HG02981 (cell line): ENCODE measurements around the gene CSGALNACT2.
A peak's percentile ranks its signal among the peaks of the same experiment; 100 is the strongest.
"Not testable (repeated sequence)": the region's sequence is repeated elsewhere in the genome, so short reads cannot be mapped to it uniquely, and the experiment has no call there.

Experiments used
- ATAC-seq: cut with Tn5 transposase; IDR thresholded peaks from one replicate; pipeline ENCODE4 v1.9.1; 2021; ENCODE audit warnings: mild to moderate bottlenecking, moderate library complexity; ENCODE audit not compliant: unreplicated experiment

Gene CSGALNACT2

GRCh38 chr10:43211431-43212042 is 73.3 kb downstream of the CSGALNACT2 start:
- no peak for ATAC-seq

DNA sequence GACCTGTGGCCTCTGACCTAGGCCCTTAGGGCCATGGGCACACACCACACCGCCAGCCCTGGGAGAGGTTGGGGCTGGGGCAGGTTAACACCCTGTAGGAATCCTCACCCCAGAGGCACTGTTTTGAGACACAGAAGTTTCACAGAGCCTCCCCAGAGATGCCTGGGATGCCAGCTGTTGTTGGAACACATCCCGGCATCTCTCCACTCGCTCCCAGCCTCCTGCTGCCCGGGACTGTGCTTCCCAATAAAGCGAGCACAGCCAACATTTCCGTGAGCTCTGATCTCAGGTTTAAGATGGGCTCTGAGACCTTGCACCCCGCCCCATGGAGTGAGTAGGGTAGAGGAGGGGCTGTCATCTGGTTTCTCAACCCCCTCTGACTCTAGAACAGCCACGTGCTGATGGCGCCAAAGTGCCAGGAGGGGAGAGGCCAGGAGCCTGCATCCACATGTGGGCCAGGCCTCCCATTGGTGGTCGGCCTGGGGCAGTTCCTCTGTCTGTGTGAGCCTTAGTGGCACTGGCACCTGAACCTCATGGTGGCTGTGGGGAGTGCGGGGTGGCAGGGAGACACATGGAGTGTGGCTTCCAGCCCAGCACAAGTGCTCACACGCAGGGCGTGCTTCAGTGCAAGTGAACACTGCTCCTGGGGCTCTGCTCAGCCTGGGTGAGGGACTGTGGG is 73.9 kb downstream of the CSGALNACT2 start:
- ATAC-seq, result no peak

- ATAC-seq, result no peak
These were observed 76.1 kb downstream of the CSGALNACT2 start for GRCh38 chr10:43214071-43214955.

DNA sequence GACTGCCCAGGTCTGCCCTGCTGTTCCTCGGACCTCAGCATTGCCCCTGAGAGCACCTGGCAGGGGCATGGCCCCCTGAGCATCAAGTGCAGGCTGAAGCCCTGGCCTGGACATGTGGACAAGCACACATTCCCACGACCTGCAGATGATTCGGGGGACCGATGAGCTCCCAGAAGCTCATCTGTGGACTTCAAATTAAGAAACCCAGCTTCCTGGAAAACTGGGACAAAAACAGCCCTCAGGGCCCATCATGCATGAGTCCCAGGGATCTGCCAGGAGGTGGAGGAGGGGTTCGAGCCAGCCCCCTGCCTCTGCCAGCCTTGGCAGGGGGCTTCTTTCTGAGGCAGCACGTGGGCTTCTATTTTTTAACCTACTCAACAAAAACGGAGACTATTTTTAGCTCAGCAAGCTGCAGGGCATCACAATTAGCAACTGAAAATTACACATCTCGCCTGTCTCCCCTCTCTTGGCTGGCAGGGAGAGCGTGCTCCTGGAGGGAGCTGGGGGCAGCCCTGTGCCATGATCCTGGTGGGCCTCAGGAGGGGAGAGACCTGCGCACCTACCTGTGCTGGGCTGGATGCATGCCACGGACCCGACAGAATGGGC is 76.8 kb downstream of the CSGALNACT2 start:
- no peak for ATAC-seq

- ATAC-seq, result no peak
These were observed 77.7 kb downstream of the CSGALNACT2 start for GRCh38 chr10:43215758-43216455.

DNA sequence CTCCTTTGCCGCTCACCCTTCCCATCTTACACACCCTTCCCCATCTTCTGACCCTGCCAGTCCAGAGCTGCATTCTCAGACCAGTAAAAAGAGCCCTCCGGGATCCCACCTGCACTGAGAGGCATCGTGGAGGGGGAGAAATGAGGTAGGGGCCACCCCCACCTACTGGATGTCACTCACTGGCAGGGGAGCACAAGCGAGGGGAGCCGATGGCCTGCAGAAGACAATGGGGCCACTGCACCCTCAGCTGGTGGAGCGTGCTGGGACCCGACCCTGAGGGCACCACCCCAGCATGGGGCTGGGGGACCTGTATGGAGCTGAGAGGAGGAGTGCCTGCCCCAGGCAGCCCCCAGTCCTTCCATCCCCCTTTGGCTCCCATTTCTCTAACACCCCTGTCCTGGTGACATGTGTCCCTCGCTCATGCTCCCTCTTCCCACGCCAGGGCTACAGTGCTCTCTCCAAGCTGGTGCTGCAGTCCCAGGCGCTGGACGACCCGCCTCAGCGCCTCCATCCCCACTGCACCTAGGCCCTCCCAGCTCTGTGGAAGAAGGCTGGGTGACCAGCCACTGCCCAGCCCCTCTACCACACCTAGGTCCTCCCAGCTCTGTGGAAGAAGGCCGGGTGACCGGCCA is 78.8 kb downstream of the CSGALNACT2 start:
- ATAC-seq, result no peak

GRCh38 chr10:43217563-43218205 is 79.4 kb downstream of the CSGALNACT2 start:
- no peak for ATAC-seq

DNA sequence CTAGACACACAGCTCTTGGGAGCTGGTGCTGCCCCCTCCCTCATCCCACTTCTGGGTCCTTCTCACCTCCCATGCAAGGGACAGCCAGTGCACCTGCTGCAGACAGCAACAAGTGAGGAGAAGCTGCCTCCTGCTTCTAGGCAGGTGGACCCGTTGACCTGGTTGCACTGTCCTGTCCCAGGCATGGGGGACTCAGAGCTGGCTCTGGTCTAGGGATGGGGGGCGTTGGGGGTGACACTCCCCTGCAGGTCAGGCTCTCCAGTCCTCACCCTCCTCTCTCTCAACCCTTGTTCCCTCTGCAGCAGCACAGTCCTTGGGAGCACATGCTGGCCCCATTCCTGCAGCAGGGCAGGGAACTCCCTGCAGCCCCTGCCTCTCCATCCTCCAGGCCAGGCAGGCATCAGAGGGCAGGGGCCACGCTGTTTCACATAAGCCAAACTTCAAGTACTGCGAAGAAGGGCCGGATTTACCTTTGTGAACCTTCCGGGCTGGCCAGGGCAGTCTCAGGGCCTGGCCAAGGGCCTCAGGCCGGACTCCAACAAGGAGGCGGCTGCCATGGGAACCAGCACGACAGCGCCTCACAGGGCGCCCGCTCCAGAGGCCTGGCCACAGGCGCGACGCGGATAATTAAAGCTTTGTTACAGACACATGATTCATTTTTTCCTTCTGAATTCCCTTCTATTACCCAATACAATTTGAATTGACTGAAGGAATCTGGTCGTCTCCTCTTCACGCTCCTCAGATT is 80.1 kb downstream of the CSGALNACT2 start:
- ATAC-seq, result no peak

DNA sequence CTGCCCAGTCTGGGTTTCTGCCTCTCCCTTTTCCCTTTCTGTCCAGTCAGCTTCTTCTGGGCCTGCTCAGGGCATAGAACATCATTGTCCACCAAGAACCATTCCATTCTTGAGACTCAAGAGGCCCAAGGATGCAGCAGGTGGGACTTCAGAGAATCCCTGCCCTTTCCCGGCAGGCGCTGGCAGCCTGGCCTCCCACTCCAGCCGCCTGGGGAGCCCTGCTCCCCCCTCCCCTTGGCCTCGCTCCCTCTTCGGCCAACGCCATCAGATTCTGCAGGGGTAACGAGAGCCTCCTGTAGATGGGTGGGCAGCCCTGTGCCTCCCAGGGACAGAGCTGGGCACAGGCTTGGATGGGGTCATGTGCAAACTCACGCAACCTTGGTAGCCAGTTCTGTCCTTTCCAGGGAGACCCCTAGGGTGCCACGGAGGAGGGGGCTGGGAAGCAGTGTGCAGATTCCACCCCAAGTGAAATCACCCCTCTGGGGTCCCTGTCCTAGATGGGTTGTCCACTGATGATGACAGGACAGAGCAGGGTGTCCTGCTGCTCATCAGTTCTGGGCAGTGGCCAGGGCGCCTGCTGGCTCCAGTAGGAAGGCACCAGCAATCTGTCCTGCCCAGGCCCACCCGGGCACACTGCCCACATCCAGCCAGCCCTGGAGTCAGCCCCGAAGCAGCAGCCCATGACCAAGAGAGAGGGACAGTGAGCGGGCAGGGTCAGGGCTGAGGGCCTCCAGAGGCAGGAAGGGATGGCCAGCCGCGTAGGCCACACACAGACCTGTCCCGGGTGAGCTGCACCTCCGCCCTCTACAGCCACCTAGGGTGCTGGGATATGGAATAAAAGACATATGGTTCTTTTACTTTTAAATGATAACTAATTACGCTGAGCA is 80.9 kb downstream of the CSGALNACT2 start:
- ATAC-seq, result no peak

- ATAC-seq, result no peak
These were observed 81.6 kb downstream of the CSGALNACT2 start for GRCh38 chr10:43219848-43220247.

- not testable (repeated sequence) for ATAC-seq
These were observed 82.0 kb downstream of the CSGALNACT2 start for GRCh38 chr10:43220251-43220650.

DNA sequence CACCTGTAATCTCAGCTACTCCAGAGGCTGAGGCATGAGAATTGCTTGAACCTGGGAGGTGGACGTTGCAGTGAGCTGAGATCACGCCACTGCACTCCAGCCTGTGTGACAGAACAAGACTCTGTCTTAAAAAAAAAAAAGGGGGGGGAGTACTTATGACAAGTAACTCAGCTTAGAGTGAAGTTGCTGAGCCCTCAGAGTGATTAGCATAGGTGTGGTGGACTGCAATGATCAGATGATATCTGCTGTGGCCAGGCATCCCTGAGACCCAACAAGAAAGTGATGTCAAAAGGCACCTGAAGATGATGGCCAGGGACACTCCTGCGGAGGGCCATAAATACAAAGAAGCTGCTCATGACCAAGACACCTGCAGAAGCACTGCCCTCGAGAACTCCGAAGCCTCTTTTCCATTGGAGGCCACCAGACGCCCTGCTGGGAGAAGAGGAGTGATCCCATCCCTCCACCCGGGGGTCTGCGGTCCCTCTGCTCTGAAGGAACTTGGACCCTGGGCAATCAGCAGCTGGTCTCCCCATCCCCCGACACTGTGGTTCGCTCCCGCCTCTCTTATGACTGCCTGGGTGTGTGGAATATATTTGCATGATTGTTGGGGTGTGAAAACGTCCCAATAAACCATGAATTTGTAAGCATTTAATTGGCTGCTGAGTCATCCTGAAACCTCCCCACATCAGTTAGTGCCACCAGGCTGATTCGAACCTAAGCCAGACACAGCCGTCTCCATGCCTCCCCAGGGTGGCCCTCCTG is 82.6 kb downstream of the CSGALNACT2 start:
- ATAC-seq, result no peak

GRCh38 chr10:43221419-43222209 is 83.4 kb downstream of the CSGALNACT2 start:
- ATAC-seq, result no peak

- no peak for ATAC-seq
These were observed 84.0 kb downstream of the CSGALNACT2 start for GRCh38 chr10:43222210-43222720.

DNA sequence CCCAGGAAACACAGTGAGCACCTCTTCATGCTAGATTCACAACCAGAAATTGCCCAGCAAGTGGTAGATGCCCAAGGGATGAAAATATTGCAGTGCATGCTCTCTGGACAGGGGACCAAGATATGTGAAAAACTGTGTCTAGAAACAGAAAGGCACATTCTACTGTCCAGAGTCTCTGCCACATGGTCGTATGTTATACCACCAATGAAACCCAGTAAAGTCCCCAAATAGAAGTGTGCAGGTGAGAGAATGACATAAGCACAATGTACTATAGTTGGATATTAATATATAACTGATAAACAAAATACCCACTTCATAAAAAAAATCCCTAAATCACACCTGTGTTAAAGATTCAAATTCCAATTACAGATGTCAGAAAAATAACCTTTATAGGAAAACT is 84.8 kb downstream of the CSGALNACT2 start:
- ATAC-seq, result peak; percentile 44

DNA sequence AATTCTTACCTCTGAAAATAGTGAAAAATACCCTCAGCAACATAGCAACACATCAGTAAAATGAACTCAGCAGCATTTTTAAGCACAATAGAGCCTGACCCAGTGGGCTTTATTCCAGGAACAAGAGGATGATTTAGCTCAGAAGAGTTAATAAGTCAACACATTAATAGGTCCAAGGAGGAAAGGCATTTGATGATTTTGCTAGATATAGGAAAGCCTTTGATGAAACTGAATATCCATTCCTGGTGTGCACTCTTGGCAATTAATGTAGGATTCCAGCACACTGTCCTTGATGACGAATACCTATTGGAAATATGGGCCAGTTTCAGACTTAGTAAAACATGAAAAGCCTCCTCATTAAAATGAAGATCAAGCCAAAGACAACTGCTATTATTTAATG is 86.1 kb downstream of the CSGALNACT2 start:
- no peak for ATAC-seq
